H9 (cell line): Measurements from ENCODE around the gene PABPC3. TPM values are rescaled to one million over a fixed set of nuclear protein-coding genes. Genes with fewer than 3 reads are reported as not detected.

Source experiments
- DNase-seq: peaks from one replicate; pipeline ENCODE4 v3.0.0-alpha.2; 2017
- H2AFZ ChIP-seq: one replicate; pipeline ENCODE4 v1.6.1; 2013; ENCODE audit warnings: mild to moderate bottlenecking, low read length, control low read depth, moderate library complexity
- H2AK5ac ChIP-seq: 2 replicates; pipeline ENCODE4 v1.6.1; 2013; ENCODE audit warnings: low read length, control low read depth, mixed read lengths; ENCODE audit not compliant: insufficient read length
- H2BK120ac ChIP-seq: one replicate; pipeline ENCODE4 v1.6.1; 2013; ENCODE audit warnings: low read depth, mild to moderate bottlenecking, low read length, control low read depth, inconsistent platforms; ENCODE audit not compliant: poor library complexity, severe bottlenecking
- H2BK12ac ChIP-seq: 2 replicates; pipeline ENCODE4 v1.6.1; 2013; ENCODE audit warnings: low read length, control low read depth, mixed read lengths, low read depth; ENCODE audit not compliant: insufficient read length
- H2BK15ac ChIP-seq: 2 replicates; pipeline ENCODE4 v1.6.1; 2013; ENCODE audit warnings: low read depth, low read length, control low read depth
- H2BK20ac ChIP-seq: one replicate; pipeline ENCODE4 v1.6.1; 2013; ENCODE audit warnings: low read depth, mild to moderate bottlenecking, low read length, control low read depth, inconsistent platforms; ENCODE audit not compliant: poor library complexity, severe bottlenecking
- H2BK5ac ChIP-seq: 2 replicates; pipeline ENCODE4 v1.6.1; 2013; ENCODE audit warnings: low read length, control low read depth, mixed read lengths; ENCODE audit not compliant: insufficient read length
- H3K14ac ChIP-seq: 2 replicates; pipeline ENCODE4 v1.6.1; 2013; ENCODE audit warnings: low read length, control low read depth; ENCODE audit not compliant: insufficient read depth
- H3K18ac ChIP-seq: 2 replicates; pipeline ENCODE4 v1.6.1; 2013; ENCODE audit warnings: low read depth, mild to moderate bottlenecking, mixed read lengths, low read length, control low read depth; ENCODE audit not compliant: insufficient read length
- H3K23ac ChIP-seq: 2 replicates; pipeline ENCODE4 v1.6.1; 2013; ENCODE audit warnings: low read length, control low read depth, mixed read lengths, low read depth; ENCODE audit not compliant: insufficient read length
- H3K23me2 ChIP-seq: 2 replicates; pipeline ENCODE4 v1.6.1; 2013; ENCODE audit warnings: low read depth, mild to moderate bottlenecking, mixed read lengths, low read length, control low read depth; ENCODE audit not compliant: insufficient read length, poor library complexity, severe bottlenecking
- H3K27ac ChIP-seq: 2 replicates; pipeline ENCODE4 v1.5.1; 2013; ENCODE audit warnings: low read length, control low read depth, mixed read lengths, low read depth; ENCODE audit not compliant: insufficient read length
- H3K27me3 ChIP-seq: 2 replicates; pipeline ENCODE4 v1.6.1; 2013; ENCODE audit warnings: low read length, control low read depth, inconsistent platforms; ENCODE audit not compliant: insufficient read depth
- H3K4ac ChIP-seq: 2 replicates; pipeline ENCODE4 v1.6.1; 2013; ENCODE audit warnings: low read depth, mild to moderate bottlenecking, control low read depth, inconsistent platforms, low read length, moderate library complexity
- H3K4me1 ChIP-seq: 2 replicates; pipeline ENCODE4 v1.6.1; 2013; ENCODE audit warnings: low read length, control low read depth, inconsistent platforms; ENCODE audit not compliant: insufficient read depth
- H3K4me2 ChIP-seq: 2 replicates; pipeline ENCODE4 v1.6.1; 2013; ENCODE audit warnings: low read length, control low read depth, mixed read lengths; ENCODE audit not compliant: insufficient read length, insufficient read depth
- H3K56ac ChIP-seq: 2 replicates; pipeline ENCODE4 v1.6.1; 2013; ENCODE audit warnings: low read depth, mild to moderate bottlenecking, mixed read lengths, low read length, control low read depth; ENCODE audit not compliant: insufficient read length
- H3K79me1 ChIP-seq: 2 replicates; pipeline ENCODE4 v1.6.1; 2013; ENCODE audit warnings: low read depth, mild to moderate bottlenecking, moderate library complexity, low read length, control low read depth, inconsistent platforms; ENCODE audit not compliant: insufficient read depth, poor library complexity, severe bottlenecking
- H3K79me2 ChIP-seq: 2 replicates; pipeline ENCODE4 v1.6.1; 2013; ENCODE audit warnings: low read length, control low read depth, inconsistent platforms; ENCODE audit not compliant: insufficient read depth
- H3K9ac ChIP-seq: 2 replicates; pipeline ENCODE4 v1.6.1; 2013; ENCODE audit warnings: low read length, control low read depth, mixed read lengths; ENCODE audit not compliant: insufficient read length; ENCODE audit errors: extremely low read depth
- H3K9me3 ChIP-seq: one replicate; pipeline ENCODE4 v1.6.1; 2013; ENCODE audit warnings: low read depth, low read length, inconsistent platforms; ENCODE audit not compliant: control insufficient read depth
- H3T11ph ChIP-seq: one replicate; pipeline ENCODE4 v1.6.1; 2013; ENCODE audit warnings: mild to moderate bottlenecking, low read length, control low read depth, inconsistent platforms
- H4K20me1 ChIP-seq: one replicate; pipeline ENCODE4 v1.6.1; 2013; ENCODE audit not compliant: control insufficient read depth, insufficient read length, insufficient read depth
- H4K5ac ChIP-seq: 2 replicates; pipeline ENCODE4 v1.6.1; 2013; ENCODE audit warnings: low read depth, mild to moderate bottlenecking, mixed read lengths, low read length, control low read depth; ENCODE audit not compliant: insufficient read length
- H4K8ac ChIP-seq: replicated peaks from 2 replicates; pipeline ENCODE4 v1.6.1; 2013; ENCODE audit warnings: low read length, control low read depth, mixed read lengths, low read depth; ENCODE audit not compliant: insufficient read length
- H4K91ac ChIP-seq: 2 replicates; pipeline ENCODE4 v1.6.1; 2013; ENCODE audit warnings: low read depth, mild to moderate bottlenecking, moderate library complexity, mixed read lengths, low read length, control low read depth; ENCODE audit not compliant: insufficient read length
- H3K27ac Mint-ChIP-seq, 3 experiments: 2 replicates in 2 of 3; 3 replicates in 1 of 3; pipeline ENCODE4 v1.8.0; 2020 to 2021; ENCODE audit warnings: mixed read lengths in 3 of 3, mild to moderate bottlenecking in 1 of 3, moderate library complexity in 1 of 3
- H3K27me3 Mint-ChIP-seq: 2 replicates; pipeline ENCODE4 v1.8.0; 2021; ENCODE audit warnings: low read depth, mild to moderate bottlenecking, moderate library complexity, mixed read lengths
- H3K36me3 Mint-ChIP-seq, 3 experiments: 2 replicates in 2 of 3; 3 replicates in 1 of 3; pipeline ENCODE4 v1.8.0; 2020 to 2021; ENCODE audit warnings: low read depth in 3 of 3, mixed read lengths in 3 of 3; ENCODE audit not compliant: insufficient read depth in 1 of 3
- H3K4me1 Mint-ChIP-seq, 2 experiments: 2 replicates each; pipeline ENCODE4 v1.8.0; 2020; ENCODE audit warnings: mixed read lengths in 2 of 2
- H3K4me3 Mint-ChIP-seq, 2 experiments: 2 replicates in 1 of 2; 3 replicates in 1 of 2; pipeline ENCODE4 v1.8.0; 2020 to 2021; ENCODE audit warnings: mild to moderate bottlenecking in 2 of 2, mixed read lengths in 2 of 2, moderate library complexity in 1 of 2
- H3K9me3 Mint-ChIP-seq, 2 experiments: 2 replicates in 1 of 2; 3 replicates in 1 of 2; pipeline ENCODE4 v1.8.0; 2020; ENCODE audit warnings: mild to moderate bottlenecking in 2 of 2, mixed read lengths in 2 of 2, moderate library complexity in 1 of 2
- WGBS: extraction: QIAGEN DNeasy Blood & Tissue Kit; methylation state at CpG from one replicate; pipeline ENCODE4 v1.1.7; 2013; ENCODE audit warnings: missing lambda C conversion rate, low lambda C conversion rate, mixed read lengths; ENCODE audit not compliant: insufficient read length; ENCODE audit errors: extremely low coverage; 5-methylcytosine and 5-hydroxymethylcytosine counted together
- total RNA-seq: library from RNA; stranded (reverse); gene quantifications from 2 replicates; pipeline ENCODE4 v1.2.1, GENCODE V29; 2021
- TF ChIP-seq, protein P1 (sequence below): fragments of 200-600 bp; sonication (generic); conservative IDR thresholded peaks from 3 replicates; pipeline ENCODE4 v1.8.0; 2021; ENCODE audit warnings: antibody characterized with exemption, mild to moderate bottlenecking

Gene PABPC3
- total RNA-seq, 1 experiment from 2014 or later: 0.31 TPM

DNA sequence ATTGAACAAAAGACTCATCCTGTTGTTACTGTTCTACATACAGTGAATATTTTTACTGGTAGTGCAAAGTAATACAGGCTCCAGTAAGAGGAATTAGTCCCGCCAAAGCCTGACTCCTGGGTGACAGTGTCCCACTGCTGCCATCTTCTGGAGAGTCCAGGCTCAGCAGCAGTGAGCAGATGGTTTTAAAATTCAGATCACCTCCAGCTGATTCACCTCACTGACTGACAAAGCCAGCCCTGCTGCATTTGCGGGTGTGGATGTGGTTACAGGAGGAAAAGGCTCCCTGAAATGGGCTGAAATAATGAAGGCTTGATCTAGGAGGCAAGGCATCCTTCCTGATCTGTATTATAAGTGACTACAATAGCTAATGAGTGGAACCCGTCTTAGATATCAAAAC is 18.3 kb downstream of the PABPC3 start:
- Histone ChIP-seq H3K9me3 (no peaks in the 10 kb centered on the region), H2AK5ac (no peak overlapping the region), H3K56ac (no peak overlapping the region), H3K27ac (no peak overlapping the region), H4K8ac (no peak overlapping the region), H3K79me1 (no peaks in the 10 kb centered on the region), H3K14ac (no peak overlapping the region), H2BK5ac (no peak overlapping the region), H2BK12ac (no peak overlapping the region), H3K23ac (no peak overlapping the region), H4K20me1 (no peaks in the 10 kb centered on the region), H3K4me1 (no peaks in the 10 kb centered on the region; the same call in 1 of the 2 replicates), H3T11ph (no peak overlapping the region), H3K4ac (no peak overlapping the region), H3K23me2 (no peaks in the 10 kb centered on the region), H2AFZ (no peak overlapping the region), H3K4me2 (no peak overlapping the region), H2BK15ac (no peak overlapping the region), H2BK120ac (no peak overlapping the region), H3K79me2 (no peaks in the 10 kb centered on the region), H2BK20ac (no peak overlapping the region), H4K91ac (no peak overlapping the region), H3K27me3 (no peaks in the 10 kb centered on the region), H4K5ac (no peak overlapping the region), H3K9ac (no peak overlapping the region), H3K18ac (no peak overlapping the region)
- no CpG with 5 or more reads among the region's 3 CpGs for WGBS
- Mint-ChIP-seq H3K27ac (no peak overlapping the region; a peak in 1 of 7 replicates), H3K36me3 (no peaks in the 10 kb centered on the region), H3K4me3 (no peak overlapping the region), H3K9me3 (no peaks in the 10 kb centered on the region), H3K4me1 (peaks cover 32 to 43% of the 10 kb centered on the region in 2 experiments), H3K27me3 (peaks cover 3% of the 10 kb centered on the region; the same call in 1 of the 2 replicates)
- peak; percentile 87 for DNase-seq
- TF ChIP-seq, protein P1, sequence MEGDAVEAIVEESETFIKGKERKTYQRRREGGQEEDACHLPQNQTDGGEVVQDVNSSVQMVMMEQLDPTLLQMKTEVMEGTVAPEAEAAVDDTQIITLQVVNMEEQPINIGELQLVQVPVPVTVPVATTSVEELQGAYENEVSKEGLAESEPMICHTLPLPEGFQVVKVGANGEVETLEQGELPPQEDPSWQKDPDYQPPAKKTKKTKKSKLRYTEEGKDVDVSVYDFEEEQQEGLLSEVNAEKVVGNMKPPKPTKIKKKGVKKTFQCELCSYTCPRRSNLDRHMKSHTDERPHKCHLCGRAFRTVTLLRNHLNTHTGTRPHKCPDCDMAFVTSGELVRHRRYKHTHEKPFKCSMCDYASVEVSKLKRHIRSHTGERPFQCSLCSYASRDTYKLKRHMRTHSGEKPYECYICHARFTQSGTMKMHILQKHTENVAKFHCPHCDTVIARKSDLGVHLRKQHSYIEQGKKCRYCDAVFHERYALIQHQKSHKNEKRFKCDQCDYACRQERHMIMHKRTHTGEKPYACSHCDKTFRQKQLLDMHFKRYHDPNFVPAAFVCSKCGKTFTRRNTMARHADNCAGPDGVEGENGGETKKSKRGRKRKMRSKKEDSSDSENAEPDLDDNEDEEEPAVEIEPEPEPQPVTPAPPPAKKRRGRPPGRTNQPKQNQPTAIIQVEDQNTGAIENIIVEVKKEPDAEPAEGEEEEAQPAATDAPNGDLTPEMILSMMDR: peak; percentile 94
